OCI-LY7 (cell line): ENCODE measurements around the gene RFX8.

Source experiments
- EZH2phosphoT487 ChIP-seq: fragments of 200-600 bp; sonication (generic); IDR thresholded peaks from 2 replicates; pipeline ENCODE4 v1.6.1; 2018; ENCODE audit warnings: low read depth, borderline replicate concordance, mild to moderate bottlenecking, mixed run types, antibody characterized with exemption, low read length, moderate library complexity, mixed read lengths
- TF ChIP-seq, protein P1 (sequence below): fragments of 200-600 bp; sonication (generic); conservative IDR thresholded peaks from 2 replicates; pipeline ENCODE4 v1.5.1; 2014; ENCODE audit warnings: mild to moderate bottlenecking, antibody characterized with exemption, low read length, moderate library complexity, mixed read lengths

DNA sequence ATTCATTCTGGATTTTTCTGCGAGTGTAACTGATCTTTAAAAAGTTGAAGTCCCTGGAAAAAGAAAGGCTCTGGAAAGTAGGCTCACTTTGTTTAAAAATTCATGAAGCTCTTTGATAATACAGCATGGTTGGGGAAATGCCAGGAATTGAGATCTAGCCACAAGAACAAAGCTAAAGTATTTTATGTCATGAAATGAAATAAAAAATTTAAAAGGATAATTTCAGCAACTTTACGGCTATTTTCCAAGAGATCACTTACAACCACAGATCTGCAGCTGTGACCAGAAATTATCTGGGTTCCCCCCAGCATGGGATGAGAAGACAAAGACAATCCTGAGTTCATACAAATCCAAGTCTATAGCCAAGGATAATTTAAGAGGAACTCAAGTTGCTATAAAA lies 25.3 kb upstream of the RFX8 start:
- TF ChIP-seq, protein P1, sequence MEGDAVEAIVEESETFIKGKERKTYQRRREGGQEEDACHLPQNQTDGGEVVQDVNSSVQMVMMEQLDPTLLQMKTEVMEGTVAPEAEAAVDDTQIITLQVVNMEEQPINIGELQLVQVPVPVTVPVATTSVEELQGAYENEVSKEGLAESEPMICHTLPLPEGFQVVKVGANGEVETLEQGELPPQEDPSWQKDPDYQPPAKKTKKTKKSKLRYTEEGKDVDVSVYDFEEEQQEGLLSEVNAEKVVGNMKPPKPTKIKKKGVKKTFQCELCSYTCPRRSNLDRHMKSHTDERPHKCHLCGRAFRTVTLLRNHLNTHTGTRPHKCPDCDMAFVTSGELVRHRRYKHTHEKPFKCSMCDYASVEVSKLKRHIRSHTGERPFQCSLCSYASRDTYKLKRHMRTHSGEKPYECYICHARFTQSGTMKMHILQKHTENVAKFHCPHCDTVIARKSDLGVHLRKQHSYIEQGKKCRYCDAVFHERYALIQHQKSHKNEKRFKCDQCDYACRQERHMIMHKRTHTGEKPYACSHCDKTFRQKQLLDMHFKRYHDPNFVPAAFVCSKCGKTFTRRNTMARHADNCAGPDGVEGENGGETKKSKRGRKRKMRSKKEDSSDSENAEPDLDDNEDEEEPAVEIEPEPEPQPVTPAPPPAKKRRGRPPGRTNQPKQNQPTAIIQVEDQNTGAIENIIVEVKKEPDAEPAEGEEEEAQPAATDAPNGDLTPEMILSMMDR = no peak
- no peak for TF ChIP-seq EZH2phosphoT487
